ENCODE results near the gene PRKCZ. TPM values are rescaled to one million over a fixed set of nuclear protein-coding genes. Genes with fewer than 3 reads are reported as not detected.
A peak's percentile ranks its signal among the peaks of the same experiment; 100 is the strongest.

Gene PRKCZ
- total RNA-seq, 1 experiment from 2014 or later: 45.9 TPM

DNA sequence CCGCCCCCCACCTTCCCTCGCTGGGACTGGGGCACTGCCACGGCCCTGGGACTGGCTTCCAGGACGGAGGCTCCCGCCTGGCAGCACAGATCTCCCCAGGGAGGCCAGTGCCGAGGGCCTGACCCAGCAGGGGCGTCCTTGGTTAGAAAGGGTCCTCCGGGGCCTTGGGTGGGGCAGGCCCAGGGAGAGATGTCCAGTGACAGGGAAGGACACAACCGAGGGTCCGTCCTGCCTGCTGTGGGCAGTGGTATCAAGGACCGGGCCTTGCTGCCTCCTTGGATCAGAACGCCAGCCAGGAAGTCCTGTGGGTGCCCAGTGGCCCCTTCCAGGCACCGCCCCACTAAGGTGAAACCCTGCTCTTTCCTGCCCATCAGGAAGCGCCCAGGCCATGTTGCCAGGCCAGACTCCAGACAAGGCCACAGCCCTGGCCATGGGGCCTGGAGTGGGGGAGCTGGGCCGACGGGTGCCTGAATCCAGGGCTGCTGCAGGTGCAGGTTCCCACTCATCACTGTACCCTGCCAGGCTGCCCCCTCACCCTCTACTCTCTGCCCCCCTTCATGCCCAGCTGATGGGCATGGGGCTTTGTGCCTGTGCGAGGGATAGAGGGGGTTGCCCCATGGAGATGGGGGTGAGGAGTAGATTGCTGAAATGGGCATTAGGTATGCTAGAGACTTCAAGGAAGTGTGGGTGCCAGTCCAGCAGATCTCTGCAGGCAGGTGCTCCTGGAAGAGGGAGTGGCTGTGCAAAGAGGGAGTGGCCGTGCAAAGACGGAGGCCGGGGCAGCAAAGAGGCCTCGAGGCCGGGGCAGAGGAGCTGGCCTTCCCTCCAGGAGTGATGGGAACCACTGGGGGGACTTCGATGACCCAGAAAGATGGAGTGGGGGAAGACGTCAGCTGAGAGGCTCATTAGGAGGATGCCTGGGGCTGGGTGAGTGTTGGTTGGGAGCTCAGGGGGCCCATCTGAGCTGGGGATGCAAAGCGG lies 2.2 kb upstream of the PRKCZ start:
- TF ChIP-seq, protein P1, sequence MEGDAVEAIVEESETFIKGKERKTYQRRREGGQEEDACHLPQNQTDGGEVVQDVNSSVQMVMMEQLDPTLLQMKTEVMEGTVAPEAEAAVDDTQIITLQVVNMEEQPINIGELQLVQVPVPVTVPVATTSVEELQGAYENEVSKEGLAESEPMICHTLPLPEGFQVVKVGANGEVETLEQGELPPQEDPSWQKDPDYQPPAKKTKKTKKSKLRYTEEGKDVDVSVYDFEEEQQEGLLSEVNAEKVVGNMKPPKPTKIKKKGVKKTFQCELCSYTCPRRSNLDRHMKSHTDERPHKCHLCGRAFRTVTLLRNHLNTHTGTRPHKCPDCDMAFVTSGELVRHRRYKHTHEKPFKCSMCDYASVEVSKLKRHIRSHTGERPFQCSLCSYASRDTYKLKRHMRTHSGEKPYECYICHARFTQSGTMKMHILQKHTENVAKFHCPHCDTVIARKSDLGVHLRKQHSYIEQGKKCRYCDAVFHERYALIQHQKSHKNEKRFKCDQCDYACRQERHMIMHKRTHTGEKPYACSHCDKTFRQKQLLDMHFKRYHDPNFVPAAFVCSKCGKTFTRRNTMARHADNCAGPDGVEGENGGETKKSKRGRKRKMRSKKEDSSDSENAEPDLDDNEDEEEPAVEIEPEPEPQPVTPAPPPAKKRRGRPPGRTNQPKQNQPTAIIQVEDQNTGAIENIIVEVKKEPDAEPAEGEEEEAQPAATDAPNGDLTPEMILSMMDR (IDR thresholded peaks at IDR 0.05; ENCODE audit: insufficient read depth in 1 of 2, low read depth in 1 of 2, low read length in 1 of 2, severe bottlenecking in 1 of 2, unreplicated experiment in 1 of 2): no peak
- Mint-ChIP-seq H3K9me3 (ENCODE audit: unreplicated experiment) (no peaks in the 10 kb centered on the region), H3K27ac (ENCODE audit: unreplicated experiment) (peak overlapping the region; percentile 52), H3K36me3 (ENCODE audit: insufficient read depth, unreplicated experiment) (peaks cover 13% of the 10 kb centered on the region), H3K27me3 (ENCODE audit: insufficient read depth, unreplicated experiment) (no peaks in the 10 kb centered on the region), H3K4me3 (ENCODE audit: unreplicated experiment) (peak overlapping the region; percentile 78), H3K4me1 (ENCODE audit: low read depth, unreplicated experiment) (peaks cover 21% of the 10 kb centered on the region)
- CTCF ChIA-PET: no interaction called here
- Histone ChIP-seq H3K9me3 (no peaks in the 10 kb centered on the region), H3K4me1 (peaks cover 29% of the 10 kb centered on the region), H3K36me3 (ENCODE audit: control insufficient read depth, insufficient read depth, low read length) (no peaks in the 10 kb centered on the region), H3K27me3 (replicated peaks; ENCODE audit: control insufficient read depth, insufficient read depth, low read length) (no peaks in the 10 kb centered on the region), H3K4me3 (ENCODE audit: low read depth, low read length) (no peak overlapping the region)
- intact Hi-C loops (cut with micrococcal nuclease; ENCODE audit: unreplicated experiment): loop anchor here (5.0 kb wide), 1 partner anchor 46 kb away; the partner anchor contains the start of gene CFAP74
- POLR2A ChIA-PET: no interaction called here
- DNase-seq: no peak
- no TSS peak for BruUV-seq (replicated peaks)

DNA sequence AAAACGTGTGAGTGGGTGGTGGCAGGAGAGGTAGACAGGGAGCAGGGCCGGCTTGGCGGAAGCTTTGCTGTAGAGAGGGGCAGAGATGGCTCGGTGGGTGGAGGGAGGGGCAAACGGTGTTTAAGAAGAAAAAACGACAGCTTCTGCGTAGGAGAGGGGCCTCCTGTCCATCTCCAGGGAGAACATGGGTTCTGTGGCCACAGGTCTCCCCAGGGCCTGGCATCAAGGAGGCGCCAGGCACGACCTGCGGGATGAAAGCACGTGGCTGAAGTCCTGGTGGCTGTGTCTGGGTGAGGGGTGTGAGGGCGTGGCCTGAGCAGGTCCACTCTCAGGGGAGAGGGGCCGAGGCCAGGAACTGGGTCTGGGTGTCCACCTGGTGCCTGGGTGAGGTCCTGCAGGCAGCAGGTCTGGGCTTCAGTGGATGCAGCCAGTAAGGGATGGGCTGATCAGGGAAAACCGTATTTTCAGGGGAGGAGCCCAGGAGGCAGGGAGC lies 940 bp upstream of the PRKCZ start:
- POLR2A ChIA-PET: no interaction called here
- H3K4me1 ChIP-seq: peaks cover 29% of the 10 kb centered on the region

DNA sequence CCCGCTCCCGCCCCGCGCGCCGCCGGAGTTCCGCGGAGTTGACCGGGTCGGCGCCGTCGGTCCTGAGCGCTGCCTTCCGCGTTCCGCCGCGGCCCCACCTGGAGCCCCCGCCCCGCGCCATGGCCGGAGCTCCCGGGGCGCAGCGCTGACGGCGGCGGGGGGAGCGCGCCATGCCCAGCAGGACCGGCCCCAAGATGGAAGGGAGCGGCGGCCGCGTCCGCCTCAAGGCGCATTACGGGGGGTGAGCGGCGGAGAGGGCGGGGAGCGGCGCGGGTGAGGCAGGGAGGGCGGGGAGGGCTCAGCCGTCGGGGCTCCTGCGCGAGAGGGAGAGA lies 216 bp downstream of the PRKCZ start:
- BruUV-seq (replicated peaks): no TSS peak
- Histone ChIP-seq H3K4me3 (ENCODE audit: low read depth, low read length) (peak overlapping the region; percentile 88), H3K9me3 (no peaks in the 10 kb centered on the region), H3K36me3 (ENCODE audit: control insufficient read depth, insufficient read depth, low read length) (no peaks in the 10 kb centered on the region), H3K4me1 (peaks cover 25% of the 10 kb centered on the region), H3K27me3 (replicated peaks; ENCODE audit: control insufficient read depth, insufficient read depth, low read length) (no peaks in the 10 kb centered on the region)
- Mint-ChIP-seq H3K36me3 (ENCODE audit: insufficient read depth, unreplicated experiment) (peaks cover 19% of the 10 kb centered on the region), H3K27ac (ENCODE audit: unreplicated experiment) (no peak overlapping the region), H3K4me3 (ENCODE audit: unreplicated experiment) (peak overlapping the region; percentile 67), H3K27me3 (ENCODE audit: insufficient read depth, unreplicated experiment) (no peaks in the 10 kb centered on the region), H3K9me3 (ENCODE audit: unreplicated experiment) (no peaks in the 10 kb centered on the region), H3K4me1 (ENCODE audit: low read depth, unreplicated experiment) (peaks cover 21% of the 10 kb centered on the region)
- POLR2A ChIA-PET: interaction anchor here (0.6 kb wide), 1 partner anchor 85 kb away, joined by 4 read pairs; no protein-coding TSS in a partner anchor
- CTCF ChIA-PET: interaction anchor here (1.1 kb wide), 1 partner anchor 124 kb away, joined by 4 read pairs; no protein-coding TSS in a partner anchor
- TF ChIP-seq, protein P1 (IDR thresholded peaks at IDR 0.05; ENCODE audit: insufficient read depth in 1 of 2, low read depth in 1 of 2, low read length in 1 of 2, severe bottlenecking in 1 of 2, unreplicated experiment in 1 of 2): no peak
- DNase-seq: no peak
- intact Hi-C loops (cut with micrococcal nuclease; ENCODE audit: unreplicated experiment): no loop called here

More for the DNA sequence above, 940 bp upstream of the PRKCZ start:
- CTCF ChIA-PET: interaction anchor here (0.7 to 1.4 kb wide), 3 partner anchors 105 to 266 kb away, joined by 3 to 5 read pairs (median 4); no protein-coding TSS in a partner anchor
- Mint-ChIP-seq H3K4me1 (ENCODE audit: low read depth, unreplicated experiment) (peaks cover 21% of the 10 kb centered on the region), H3K4me3 (ENCODE audit: unreplicated experiment) (peak overlapping the region; percentile 78), H3K27me3 (ENCODE audit: insufficient read depth, unreplicated experiment) (no peaks in the 10 kb centered on the region), H3K36me3 (ENCODE audit: insufficient read depth, unreplicated experiment) (peaks cover 19% of the 10 kb centered on the region), H3K9me3 (ENCODE audit: unreplicated experiment) (no peaks in the 10 kb centered on the region), H3K27ac (ENCODE audit: unreplicated experiment) (peak overlapping the region; percentile 80)
- TSS peak; percentile 81 for BruUV-seq (replicated peaks)
- Histone ChIP-seq H3K27me3 (replicated peaks; ENCODE audit: control insufficient read depth, insufficient read depth, low read length) (no peaks in the 10 kb centered on the region), H3K9me3 (no peaks in the 10 kb centered on the region), H3K36me3 (ENCODE audit: control insufficient read depth, insufficient read depth, low read length) (no peaks in the 10 kb centered on the region), H3K4me3 (ENCODE audit: low read depth, low read length) (peak overlapping the region; percentile 62)
- DNase-seq: peak; percentile 89 to 93
- intact Hi-C loops (cut with micrococcal nuclease; ENCODE audit: unreplicated experiment): loop anchor here (5.0 kb wide), 1 partner anchor 47 kb away; the partner anchor contains the start of gene CFAP74
- TF ChIP-seq, protein P1 (IDR thresholded peaks at IDR 0.05; ENCODE audit: insufficient read depth in 1 of 2, low read depth in 1 of 2, low read length in 1 of 2, severe bottlenecking in 1 of 2, unreplicated experiment in 1 of 2): peak; percentile 65 to 68
